GM23338 (cell line): ENCODE measurements around the gene TNIP3. TPM values are rescaled to one million over a fixed set of nuclear protein-coding genes. Genes with fewer than 3 reads are reported as not detected.

Experiments used
- ATAC-seq: fragments of 200-7000 bp; cut with Tn5 transposase; 3 replicates; pipeline ENCODE4 v1.9.1; 2020
- DNase-seq: peaks from one replicate; pipeline ENCODE4 v3.0.0-alpha.2; 2015; ENCODE audit warnings: low spot score
- H2AFZ ChIP-seq: fragments of 200-600 bp; sonication (generic); 2 replicates; pipeline ENCODE4 v1.8.0; 2016; ENCODE audit warnings: antibody characterized with exemption, mild to moderate bottlenecking, moderate library complexity
- H3F3A ChIP-seq: fragments of 200-600 bp; sonication (generic); replicated peaks from 2 replicates; pipeline ENCODE4 v1.8.0; 2017; ENCODE audit warnings: antibody characterized with exemption, mixed run types, low read depth
- H3K27ac ChIP-seq: fragments of 200-600 bp; sonication (generic); 2 replicates; pipeline ENCODE4 v1.6.1; 2016; ENCODE audit warnings: low read depth
- H3K27me3 ChIP-seq: fragments of 200-600 bp; sonication (generic); 2 replicates; pipeline ENCODE4 v1.8.0; 2016; ENCODE audit warnings: mild to moderate bottlenecking, mixed run types, moderate library complexity; ENCODE audit not compliant: insufficient read depth
- H3K36me3 ChIP-seq: fragments of 200-600 bp; sonication (generic); 2 replicates; pipeline ENCODE4 v1.8.0; 2016; ENCODE audit warnings: mild to moderate bottlenecking; ENCODE audit not compliant: insufficient read depth
- H3K4me1 ChIP-seq: fragments of 200-600 bp; sonication (generic); 2 replicates; pipeline ENCODE4 v1.8.0; 2016; ENCODE audit warnings: mild to moderate bottlenecking, moderate library complexity; ENCODE audit not compliant: insufficient read depth
- H3K4me2 ChIP-seq: fragments of 200-600 bp; sonication (generic); 2 replicates; pipeline ENCODE4 v1.7.1; 2017; ENCODE audit warnings: mixed run types
- H3K4me3 ChIP-seq: fragments of 200-600 bp; sonication (generic); 2 replicates; pipeline ENCODE4 v1.6.1; 2016; ENCODE audit warnings: mixed run types
- H3K79me2 ChIP-seq: fragments of 200-600 bp; sonication (generic); replicated peaks from 2 replicates; pipeline ENCODE4 v1.8.0; 2017; ENCODE audit warnings: mild to moderate bottlenecking; ENCODE audit not compliant: insufficient read depth
- H3K9me2 ChIP-seq: fragments of 200-600 bp; sonication (generic); 2 replicates; pipeline ENCODE4 v1.8.0; 2017; ENCODE audit not compliant: insufficient read depth
- H4K20me1 ChIP-seq: fragments of 200-600 bp; sonication (generic); replicated peaks from 2 replicates; pipeline ENCODE4 v1.8.0; 2017; ENCODE audit warnings: mild to moderate bottlenecking; ENCODE audit not compliant: insufficient read depth
- H3K27ac Mint-ChIP-seq: 2 replicates; pipeline ENCODE4 v1.8.0; 2020; ENCODE audit warnings: inconsistent platforms, mild to moderate bottlenecking, moderate library complexity, mixed read lengths
- H3K27me3 Mint-ChIP-seq: 3 replicates; pipeline ENCODE4 v1.8.0; 2022; ENCODE audit warnings: low read depth, mild to moderate bottlenecking, moderate library complexity, mixed read lengths, inconsistent platforms; ENCODE audit not compliant: insufficient read depth, poor library complexity
- H3K36me3 Mint-ChIP-seq: 3 replicates; pipeline ENCODE4 v1.8.0; 2021; ENCODE audit warnings: low read depth, mild to moderate bottlenecking, inconsistent platforms, moderate library complexity, mixed read lengths
- H3K4me1 Mint-ChIP-seq: 3 replicates; pipeline ENCODE4 v1.8.0; 2020; ENCODE audit warnings: mild to moderate bottlenecking, inconsistent platforms, mixed read lengths
- H3K4me3 Mint-ChIP-seq: 3 replicates; pipeline ENCODE4 v1.8.0; 2021; ENCODE audit warnings: moderate library complexity, mild to moderate bottlenecking, inconsistent platforms, mixed read lengths
- H3K9me3 Mint-ChIP-seq: 3 replicates; pipeline ENCODE4 v1.8.0; 2020; ENCODE audit warnings: moderate library complexity, mild to moderate bottlenecking, inconsistent platforms, mixed read lengths
- CREB1 ChIP-seq: fragments of 250-450 bp; sonication (Bioruptor Pico); IDR thresholded peaks from 2 replicates; pipeline ENCODE4 v1.5.0; 2020; ENCODE audit warnings: low read depth, mild to moderate bottlenecking, moderate library complexity
- ETS1 ChIP-seq: IDR thresholded peaks from 2 replicates; pipeline ENCODE4 v1.6.1; 2016; ENCODE audit warnings: antibody characterized with exemption
- EZH2 ChIP-seq: fragments of 200-600 bp; sonication (generic); IDR thresholded peaks from one replicate; pipeline ENCODE4 v1.8.0; 2017; ENCODE audit warnings: antibody characterized with exemption, mild to moderate bottlenecking, low read depth; ENCODE audit not compliant: unreplicated experiment
- EZH2phosphoT487 ChIP-seq: fragments of 200-600 bp; sonication (generic); IDR thresholded peaks from one replicate; pipeline ENCODE4 v1.8.1; 2018; ENCODE audit warnings: antibody characterized with exemption; ENCODE audit not compliant: unreplicated experiment
- JUNB ChIP-seq: IDR thresholded peaks from one replicate; pipeline ENCODE4 v1.6.1; 2016; ENCODE audit warnings: antibody characterized with exemption; ENCODE audit not compliant: unreplicated experiment
- NANOG ChIP-seq: IDR thresholded peaks from 2 replicates; pipeline ENCODE4 v1.6.1; 2016; ENCODE audit warnings: antibody characterized with exemption, borderline replicate concordance
- POLR2AphosphoS5 ChIP-seq: IDR thresholded peaks from 2 replicates; pipeline ENCODE4 v1.6.1; 2016; ENCODE audit warnings: antibody characterized with exemption, low read depth
- REST ChIP-seq: IDR thresholded peaks from one replicate; pipeline ENCODE4 v1.6.1; 2018; ENCODE audit warnings: antibody characterized with exemption; ENCODE audit not compliant: unreplicated experiment
- STAT1 ChIP-seq: IDR thresholded peaks from one replicate; pipeline ENCODE4 v1.6.1; 2016; ENCODE audit warnings: antibody characterized with exemption; ENCODE audit not compliant: unreplicated experiment
- ZNF114 ChIP-seq: fragments of 250-450 bp; sonication (Bioruptor Pico); IDR thresholded peaks from 2 replicates; pipeline ENCODE4 v1.5.0; 2020; ENCODE audit warnings: mild to moderate bottlenecking, moderate library complexity
- ZNF331 ChIP-seq: fragments of 250-450 bp; sonication (Bioruptor Pico); IDR thresholded peaks from 2 replicates; pipeline ENCODE4 v1.5.0; 2020; ENCODE audit warnings: low read depth, mild to moderate bottlenecking, moderate library complexity
- long read RNA-seq: library from polyadenylated mRNA; unstranded; transcript quantifications from one replicate; pipeline ENCODE4 v2.0.0, GENCODE V29; 2020; ENCODE audit not compliant: unreplicated experiment
- polyA plus RNA-seq: library from polyadenylated mRNA; unstranded; fragments of >200 nt; fragmentation: Nextera tagmentation; extraction: Ambion mirVana; gene quantifications from 2 replicates; pipeline ENCODE4 v1.2.1, GENCODE V29; 2016
- total RNA-seq: library from RNA; depleted of rRNA; stranded (reverse); fragments of >200 nt; shearing (Covaris generic); gene quantifications from 2 replicates; pipeline ENCODE4 v1.2.3, GENCODE V29; 2014; rRNA removed
- TF ChIP-seq, protein P1 (sequence below): fragments of 250-450 bp; sonication (Bioruptor Pico); IDR thresholded peaks from 2 replicates; pipeline ENCODE4 v1.5.0; 2020; ENCODE audit warnings: mild to moderate bottlenecking, moderate library complexity
- TF ChIP-seq, protein P2 (sequence below), 2 experiments: fragments of 200-600 bp in 1 of 2; sonication (generic) in 1 of 2; conservative IDR thresholded peaks; 2 replicates each; pipeline versions ENCODE4 v1.5.1 to v1.6.1; 2016 to 2017; ENCODE audit warnings: antibody characterized with exemption in 2 of 2, low read depth in 2 of 2, mild to moderate bottlenecking in 2 of 2, moderate library complexity in 1 of 2

TNIP3 gene
- total RNA-seq (not detected in 2 replicates), polyA plus RNA-seq (0.45 TPM in 1 of 2 replicates, not detected in the other)
- long read RNA-seq = 0 reads

- Histone ChIP-seq H3K27ac (no peak within 1 kb of the TSS), H3K4me3 (no peak within 1 kb of the TSS), H2AFZ (no peak within 1 kb of the TSS), H4K20me1 (no peaks in the 10 kb centered on the region), H3K27me3 (no peaks in the 10 kb centered on the region), H3K9me2 (0 out of 2 replicates have a peak, but pooled peaks cover 4% of the 10 kb centered on the region), H3K36me3 (no peaks in the 10 kb centered on the region), H3K4me2 (no peak within 1 kb of the TSS), H3K4me1 (peaks cover 15% of the 10 kb centered on the region; the same call in 1 of the 2 replicates), H3K79me2 (no peaks in the 10 kb centered on the region), H3F3A (no peaks in the 10 kb centered on the region)
- no peak within 1 kb of the TSS for H3K4me3 Mint-ChIP-seq
- no peaks in the 10 kb centered on the region for H3K36me3 Mint-ChIP-seq
- DNase-seq (no peak), ATAC-seq (no peak)
- no peaks in the 10 kb centered on the region for H3K9me3 Mint-ChIP-seq
- no peak within 1 kb of the TSS for H3K27ac Mint-ChIP-seq
- H3K4me1 Mint-ChIP-seq = peaks cover 6% of the 10 kb centered on the region; the same call in 2 of the 3 replicates
- H3K27me3 Mint-ChIP-seq = no peaks in the 10 kb centered on the region
- no peak for TF ChIP-seq POLR2AphosphoS5
- TF ChIP-seq EZH2 = no peak
- TF ChIP-seq CREB1 (CRISPR knock-in tag) = no peak
- TF ChIP-seq ZNF114 (CRISPR knock-in tag) = no peak
- TF ChIP-seq ZNF331 (CRISPR knock-in tag) = no peak
- TF ChIP-seq JUNB = no peak
- TF ChIP-seq NANOG = no peak
- TF ChIP-seq, protein P1, sequence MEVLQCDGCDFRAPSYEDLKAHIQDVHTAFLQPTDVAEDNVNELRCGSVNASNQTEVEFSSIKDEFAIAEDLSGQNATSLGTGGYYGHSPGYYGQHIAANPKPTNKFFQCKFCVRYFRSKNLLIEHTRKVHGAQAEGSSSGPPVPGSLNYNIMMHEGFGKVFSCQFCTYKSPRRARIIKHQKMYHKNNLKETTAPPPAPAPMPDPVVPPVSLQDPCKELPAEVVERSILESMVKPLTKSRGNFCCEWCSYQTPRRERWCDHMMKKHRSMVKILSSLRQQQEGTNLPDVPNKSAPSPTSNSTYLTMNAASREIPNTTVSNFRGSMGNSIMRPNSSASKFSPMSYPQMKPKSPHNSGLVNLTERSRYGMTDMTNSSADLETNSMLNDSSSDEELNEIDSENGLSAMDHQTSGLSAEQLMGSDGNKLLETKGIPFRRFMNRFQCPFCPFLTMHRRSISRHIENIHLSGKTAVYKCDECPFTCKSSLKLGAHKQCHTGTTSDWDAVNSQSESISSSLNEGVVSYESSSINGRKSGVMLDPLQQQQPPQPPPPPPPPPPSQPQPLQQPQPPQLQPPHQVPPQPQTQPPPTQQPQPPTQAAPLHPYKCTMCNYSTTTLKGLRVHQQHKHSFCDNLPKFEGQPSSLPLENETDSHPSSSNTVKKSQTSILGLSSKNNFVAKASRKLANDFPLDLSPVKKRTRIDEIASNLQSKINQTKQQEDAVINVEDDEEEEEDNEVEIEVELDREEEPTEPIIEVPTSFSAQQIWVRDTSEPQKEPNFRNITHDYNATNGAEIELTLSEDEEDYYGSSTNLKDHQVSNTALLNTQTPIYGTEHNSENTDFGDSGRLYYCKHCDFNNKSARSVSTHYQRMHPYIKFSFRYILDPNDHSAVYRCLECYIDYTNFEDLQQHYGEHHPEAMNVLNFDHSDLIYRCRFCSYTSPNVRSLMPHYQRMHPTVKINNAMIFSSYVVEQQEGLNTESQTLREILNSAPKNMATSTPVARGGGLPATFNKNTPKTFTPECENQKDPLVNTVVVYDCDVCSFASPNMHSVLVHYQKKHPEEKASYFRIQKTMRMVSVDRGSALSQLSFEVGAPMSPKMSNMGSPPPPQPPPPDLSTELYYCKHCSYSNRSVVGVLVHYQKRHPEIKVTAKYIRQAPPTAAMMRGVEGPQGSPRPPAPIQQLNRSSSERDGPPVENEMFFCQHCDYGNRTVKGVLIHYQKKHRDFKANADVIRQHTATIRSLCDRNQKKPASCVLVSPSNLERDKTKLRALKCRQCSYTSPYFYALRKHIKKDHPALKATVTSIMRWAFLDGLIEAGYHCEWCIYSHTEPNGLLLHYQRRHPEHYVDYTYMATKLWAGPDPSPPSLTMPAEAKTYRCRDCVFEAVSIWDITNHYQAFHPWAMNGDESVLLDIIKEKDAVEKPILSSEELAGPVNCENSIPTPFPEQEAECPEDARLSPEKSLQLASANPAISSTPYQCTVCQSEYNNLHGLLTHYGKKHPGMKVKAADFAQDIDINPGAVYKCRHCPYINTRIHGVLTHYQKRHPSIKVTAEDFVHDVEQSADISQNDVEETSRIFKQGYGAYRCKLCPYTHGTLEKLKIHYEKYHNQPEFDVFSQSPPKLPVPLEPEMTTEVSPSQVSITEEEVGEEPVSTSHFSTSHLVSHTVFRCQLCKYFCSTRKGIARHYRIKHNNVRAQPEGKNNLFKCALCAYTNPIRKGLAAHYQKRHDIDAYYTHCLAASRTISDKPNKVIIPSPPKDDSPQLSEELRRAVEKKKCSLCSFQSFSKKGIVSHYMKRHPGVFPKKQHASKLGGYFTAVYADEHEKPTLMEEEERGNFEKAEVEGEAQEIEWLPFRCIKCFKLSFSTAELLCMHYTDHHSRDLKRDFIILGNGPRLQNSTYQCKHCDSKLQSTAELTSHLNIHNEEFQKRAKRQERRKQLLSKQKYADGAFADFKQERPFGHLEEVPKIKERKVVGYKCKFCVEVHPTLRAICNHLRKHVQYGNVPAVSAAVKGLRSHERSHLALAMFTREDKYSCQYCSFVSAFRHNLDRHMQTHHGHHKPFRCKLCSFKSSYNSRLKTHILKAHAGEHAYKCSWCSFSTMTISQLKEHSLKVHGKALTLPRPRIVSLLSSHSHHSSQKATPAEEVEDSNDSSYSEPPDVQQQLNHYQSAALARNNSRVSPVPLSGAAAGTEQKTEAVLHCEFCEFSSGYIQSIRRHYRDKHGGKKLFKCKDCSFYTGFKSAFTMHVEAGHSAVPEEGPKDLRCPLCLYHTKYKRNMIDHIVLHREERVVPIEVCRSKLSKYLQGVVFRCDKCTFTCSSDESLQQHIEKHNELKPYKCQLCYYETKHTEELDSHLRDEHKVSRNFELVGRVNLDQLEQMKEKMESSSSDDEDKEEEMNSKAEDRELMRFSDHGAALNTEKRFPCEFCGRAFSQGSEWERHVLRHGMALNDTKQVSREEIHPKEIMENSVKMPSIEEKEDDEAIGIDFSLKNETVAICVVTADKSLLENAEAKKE (CRISPR knock-in tag) = no peak
- TF ChIP-seq, protein P2, sequence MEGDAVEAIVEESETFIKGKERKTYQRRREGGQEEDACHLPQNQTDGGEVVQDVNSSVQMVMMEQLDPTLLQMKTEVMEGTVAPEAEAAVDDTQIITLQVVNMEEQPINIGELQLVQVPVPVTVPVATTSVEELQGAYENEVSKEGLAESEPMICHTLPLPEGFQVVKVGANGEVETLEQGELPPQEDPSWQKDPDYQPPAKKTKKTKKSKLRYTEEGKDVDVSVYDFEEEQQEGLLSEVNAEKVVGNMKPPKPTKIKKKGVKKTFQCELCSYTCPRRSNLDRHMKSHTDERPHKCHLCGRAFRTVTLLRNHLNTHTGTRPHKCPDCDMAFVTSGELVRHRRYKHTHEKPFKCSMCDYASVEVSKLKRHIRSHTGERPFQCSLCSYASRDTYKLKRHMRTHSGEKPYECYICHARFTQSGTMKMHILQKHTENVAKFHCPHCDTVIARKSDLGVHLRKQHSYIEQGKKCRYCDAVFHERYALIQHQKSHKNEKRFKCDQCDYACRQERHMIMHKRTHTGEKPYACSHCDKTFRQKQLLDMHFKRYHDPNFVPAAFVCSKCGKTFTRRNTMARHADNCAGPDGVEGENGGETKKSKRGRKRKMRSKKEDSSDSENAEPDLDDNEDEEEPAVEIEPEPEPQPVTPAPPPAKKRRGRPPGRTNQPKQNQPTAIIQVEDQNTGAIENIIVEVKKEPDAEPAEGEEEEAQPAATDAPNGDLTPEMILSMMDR (conservative IDR thresholded peaks at IDR 0.05; ENCODE audit: low read depth in 2 of 2) = no peak
- no peak for TF ChIP-seq REST
- no peak for TF ChIP-seq STAT1
- no peak for TF ChIP-seq ETS1
- TF ChIP-seq EZH2phosphoT487 = no peak
These were observed at the start of gene TNIP3 for GRCh38 chr4:121164291-121164690. TSS of gene TNIP3 (minus strand) at chr4:121164321. CDS start at chr4:121164125, 196 bp downstream.
